Nephron (organoid): ENCODE results near the gene MTFR1L.

Source experiments
- H3K27ac Mint-ChIP-seq, 3 experiments: 2 replicates each; pipeline ENCODE4 v1.8.0; 2020; ENCODE audit warnings: mixed read lengths in 3 of 3, mild to moderate bottlenecking in 2 of 3, moderate library complexity in 1 of 3
- H3K27me3 Mint-ChIP-seq: 2 replicates; pipeline ENCODE4 v1.8.0; 2021; ENCODE audit warnings: low read depth, mild to moderate bottlenecking, moderate library complexity, mixed read lengths
- H3K36me3 Mint-ChIP-seq: 2 replicates; pipeline ENCODE4 v1.8.0; 2020; ENCODE audit warnings: low read depth, mixed read lengths
- H3K4me1 Mint-ChIP-seq: 2 replicates; pipeline ENCODE4 v1.8.0; 2020; ENCODE audit warnings: mixed read lengths
- H3K4me3 Mint-ChIP-seq, 3 experiments: 2 replicates each; pipeline ENCODE4 v1.8.0; 2020; ENCODE audit warnings: mild to moderate bottlenecking in 3 of 3, mixed read lengths in 3 of 3, moderate library complexity in 2 of 3
- H3K9me3 Mint-ChIP-seq: 2 replicates; pipeline ENCODE4 v1.8.0; 2020; ENCODE audit warnings: mixed read lengths
- CTCF ChIP-seq, 3 experiments: fragments of 200-600 bp; sonication (generic); IDR thresholded peaks; one replicate each; pipeline ENCODE4 v1.5.0; 2021; ENCODE audit warnings: antibody characterized with exemption in 3 of 3; ENCODE audit not compliant: unreplicated experiment in 3 of 3

MTFR1L gene

DNA sequence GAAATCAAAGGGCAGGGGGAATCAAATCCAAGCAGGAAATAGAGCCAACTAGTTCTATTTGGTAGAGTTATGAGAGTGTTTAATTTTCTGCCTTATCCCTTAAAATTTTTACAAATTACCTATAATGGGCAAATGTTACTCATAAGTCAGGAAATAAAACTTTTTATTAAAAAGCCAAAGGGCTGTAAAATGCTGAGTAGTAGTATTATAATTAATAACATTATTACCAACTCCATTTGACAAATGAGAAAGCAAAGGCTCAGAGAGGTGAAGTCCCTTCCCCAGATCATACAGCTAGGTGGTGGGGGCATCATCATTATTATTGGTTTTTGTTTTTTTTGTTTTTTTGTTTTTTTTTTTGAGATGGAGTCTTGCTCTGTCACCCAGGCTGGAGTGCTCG is 16.4 kb upstream of the MTFR1L start:
- H3K36me3 Mint-ChIP-seq = peaks cover 21% of the 10 kb centered on the region
- H3K4me3 Mint-ChIP-seq = no peak overlapping the region
- H3K9me3 Mint-ChIP-seq = no peaks in the 10 kb centered on the region
- no peak for TF ChIP-seq CTCF (IDR thresholded peaks at IDR 0.05; ENCODE audit: unreplicated experiment in 3 of 3)
- no peak overlapping the region for H3K27ac Mint-ChIP-seq
- peaks cover 5% of the 10 kb centered on the region for H3K27me3 Mint-ChIP-seq
- peaks cover 43% of the 10 kb centered on the region for H3K4me1 Mint-ChIP-seq

DNA sequence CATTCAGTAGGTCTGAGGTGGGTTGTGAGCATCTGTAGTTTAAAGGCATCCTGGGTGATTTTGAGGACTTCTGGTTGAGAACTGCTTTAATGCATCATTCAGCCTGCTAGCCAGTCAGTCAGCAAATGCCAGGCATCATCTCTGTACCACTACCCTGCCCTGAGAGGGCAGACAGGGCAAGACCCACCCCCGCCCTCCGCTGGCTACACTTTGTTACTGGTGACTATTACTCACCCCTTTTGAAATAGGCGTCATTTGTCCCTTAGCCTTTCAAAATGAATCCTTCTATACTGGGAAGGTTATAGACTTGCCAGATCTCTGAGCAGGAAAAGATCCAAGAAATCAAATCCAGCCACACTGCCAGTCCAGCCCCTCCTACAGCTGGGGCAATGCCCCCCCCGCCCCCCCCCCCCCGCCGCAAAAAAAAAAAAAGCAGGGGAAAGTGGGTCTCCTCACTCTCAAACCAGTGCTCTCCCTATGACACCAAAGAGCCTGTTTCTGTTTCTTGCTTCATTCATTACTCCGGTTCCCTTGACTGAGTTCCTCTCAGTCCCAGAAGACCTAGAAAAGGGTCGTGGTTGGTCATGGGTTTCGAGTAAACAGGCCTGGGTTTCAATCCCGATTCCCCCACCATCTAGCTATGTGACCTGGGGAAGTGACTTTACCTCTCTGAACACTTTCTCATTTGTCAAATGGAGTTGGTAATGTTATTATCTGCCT is 15.3 kb upstream of the MTFR1L start:
- TF ChIP-seq CTCF (IDR thresholded peaks at IDR 0.05; ENCODE audit: unreplicated experiment in 3 of 3) = no peak
- no peak overlapping the region for H3K27ac Mint-ChIP-seq
- peaks cover 26% of the 10 kb centered on the region for H3K36me3 Mint-ChIP-seq
- H3K4me1 Mint-ChIP-seq = peaks cover 38% of the 10 kb centered on the region
- no peaks in the 10 kb centered on the region for H3K9me3 Mint-ChIP-seq
- H3K27me3 Mint-ChIP-seq = peaks cover 5% of the 10 kb centered on the region
- H3K4me3 Mint-ChIP-seq = peak overlapping the region in 1 of 3 experiments; percentile 63

GRCh38 chr1:25804964-25805862 is 14.5 kb upstream of the MTFR1L start:
- Mint-ChIP-seq H3K4me1 (peaks cover 38% of the 10 kb centered on the region), H3K9me3 (no peaks in the 10 kb centered on the region), H3K36me3 (peaks cover 26% of the 10 kb centered on the region), H3K27ac (peak overlapping the region in 1 of 3 experiments; percentile 54), H3K4me3 (no peak overlapping the region), H3K27me3 (peaks cover 5% of the 10 kb centered on the region)
- TF ChIP-seq CTCF (IDR thresholded peaks at IDR 0.05; ENCODE audit: unreplicated experiment in 3 of 3) = no peak

DNA sequence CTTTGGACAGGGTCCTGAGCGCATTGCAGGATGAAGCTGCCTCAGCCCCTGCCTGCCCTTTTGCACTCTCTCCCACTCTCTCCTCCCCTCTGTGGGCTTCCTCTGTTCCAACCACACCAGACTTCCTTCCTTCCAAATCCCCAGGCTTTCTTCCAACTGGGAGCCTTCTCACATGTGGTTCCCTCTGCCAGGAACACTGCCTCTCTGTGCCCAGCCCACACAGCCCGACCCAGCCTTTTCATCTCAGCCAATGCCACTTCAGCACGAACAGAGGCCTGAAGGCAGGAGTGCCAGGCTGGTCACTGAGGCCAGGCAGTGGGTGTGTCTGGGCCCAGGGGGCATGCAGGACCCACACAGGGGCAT is 13.9 kb upstream of the MTFR1L start:
- no peak for TF ChIP-seq CTCF (IDR thresholded peaks at IDR 0.05; ENCODE audit: unreplicated experiment in 3 of 3)
- Mint-ChIP-seq H3K4me3 (peak overlapping the region in 1 of 3 experiments; percentile 36), H3K27ac (peak overlapping the region in 1 of 3 experiments; percentile 54), H3K9me3 (no peaks in the 10 kb centered on the region), H3K4me1 (peaks cover 34% of the 10 kb centered on the region), H3K36me3 (peaks cover 26% of the 10 kb centered on the region), H3K27me3 (peaks cover 5% of the 10 kb centered on the region)

- H3K9me3 Mint-ChIP-seq = no peaks in the 10 kb centered on the region
- peaks cover 24% of the 10 kb centered on the region for H3K36me3 Mint-ChIP-seq
- H3K27ac Mint-ChIP-seq = peak overlapping the region in 1 of 3 experiments; percentile 54
- H3K4me1 Mint-ChIP-seq = peaks cover 30% of the 10 kb centered on the region
- no peak overlapping the region for H3K4me3 Mint-ChIP-seq
- peaks cover 5% of the 10 kb centered on the region for H3K27me3 Mint-ChIP-seq
- no peak for TF ChIP-seq CTCF (IDR thresholded peaks at IDR 0.05; ENCODE audit: unreplicated experiment in 3 of 3)
Measured at GRCh38 chr1:25806418-25806817, 13.3 kb upstream of the MTFR1L start.
